K562 (cell line): ENCODE data around the gene SARS1. TPM values are rescaled to one million over a fixed set of nuclear protein-coding genes. Genes with fewer than 3 reads are reported as not detected.

ENCODE experiments used
- ARID1B ChIP-seq: fragments of 450-650 bp; IDR thresholded peaks from 2 replicates; pipeline ENCODE4 v1.6.1; 2016; ENCODE audit warnings: antibody characterized with exemption, mild to moderate bottlenecking, inconsistent platforms
- CHD4 ChIP-seq: fragments of 200-600 bp; sonication (generic); IDR thresholded peaks from 3 replicates; pipeline ENCODE4 v1.6.1; 2012; ENCODE audit warnings: low read depth, mild to moderate bottlenecking, mixed read lengths, low read length, inconsistent platforms; ENCODE audit not compliant: insufficient read depth, insufficient replicate concordance, poor library complexity, severe bottlenecking
- CREB1 ChIP-seq, 2 experiments: sonication (generic) in 1 of 2; formaldehyde crosslinking in 1 of 2; IDR thresholded peaks; 2 replicates each; pipeline versions ENCODE4 v1.6.1 to v1.8.0; 2012 to 2022; ENCODE audit warnings: inconsistent platforms in 1 of 2, mild to moderate bottlenecking in 1 of 2, missing genetic modification reagents in 1 of 2, moderate library complexity in 1 of 2
- ETV1 ChIP-seq: fragments of 450-650 bp; conservative IDR thresholded peaks from 2 replicates; pipeline ENCODE4 v1.6.1; 2016; ENCODE audit warnings: missing genetic modification characterization, control low read depth, low read depth, missing compliant biosample characterization
- FOXJ2 ChIP-seq: fragments of 200-800 bp; sonication (Bioruptor generic); IDR thresholded peaks from 2 replicates; pipeline ENCODE4 v1.6.1; 2016; ENCODE audit warnings: missing genetic modification characterization, missing compliant biosample characterization
- GABPB2 ChIP-seq: fragments of 250-450 bp; sonication (Bioruptor Pico); conservative IDR thresholded peaks from 2 replicates; pipeline ENCODE4 v1.5.1; 2021; ENCODE audit warnings: mild to moderate bottlenecking
- HMGN3 ChIP-seq: IDR thresholded peaks from 2 replicates; pipeline ENCODE4 v1.6.1; 2011; ENCODE audit warnings: borderline replicate concordance, low read depth, mild to moderate bottlenecking, mixed read lengths, low read length; ENCODE audit not compliant: insufficient read length; ENCODE audit errors: extremely low read depth
- JUND ChIP-seq, 2 experiments: IDR thresholded peaks; 2 replicates in 1 of 2; 3 replicates in 1 of 2; pipeline ENCODE4 v1.6.1; 2011; ENCODE audit warnings: borderline replicate concordance in 2 of 2, low read depth in 2 of 2, low read length in 2 of 2, improper control_type of control experiment in 1 of 2, missing biosample characterization in 1 of 2, missing genetic modification characterization in 1 of 2, missing genetic modification reagents in 1 of 2
- MTF1 ChIP-seq: fragments of 250-450 bp; sonication (Bioruptor Pico); IDR thresholded peaks from 2 replicates; pipeline ENCODE4 v1.9.0; 2021; ENCODE audit warnings: moderate library complexity, mild to moderate bottlenecking, inconsistent platforms, borderline replicate concordance
- OTX1 ChIP-seq: fragments of 450-650 bp; formaldehyde crosslinking; IDR thresholded peaks from 2 replicates; pipeline ENCODE4 v1.4.0; 2022; ENCODE audit warnings: mild to moderate bottlenecking
- PML ChIP-seq: IDR thresholded peaks from 2 replicates; pipeline ENCODE4 v1.6.1; 2012; ENCODE audit warnings: low read length, inconsistent platforms
- RBM25 ChIP-seq: fragments of 200-400 bp; formaldehyde crosslinking; IDR thresholded peaks from 2 replicates; pipeline ENCODE4 v1.6.1; 2018; ENCODE audit warnings: low read length, low read depth, moderate library complexity; ENCODE audit not compliant: severe bottlenecking
- SLC30A9 ChIP-seq: fragments of 250-450 bp; sonication (Bioruptor Pico); IDR thresholded peaks from 2 replicates; pipeline ENCODE4 v1.8.0; 2022; ENCODE audit warnings: mild to moderate bottlenecking, moderate library complexity
- SMARCB1 ChIP-seq: IDR thresholded peaks from 2 replicates; pipeline ENCODE4 v1.6.1; 2011; ENCODE audit warnings: improper control_type of control experiment, low read depth; ENCODE audit not compliant: insufficient read length
- SREBF2 ChIP-seq: sonication (generic); formaldehyde crosslinking; IDR thresholded peaks from 2 replicates; pipeline ENCODE4 v1.4.0; 2020; ENCODE audit warnings: mild to moderate bottlenecking, missing genetic modification reagents
- STAT5B ChIP-seq: fragments of 250-450 bp; sonication (Bioruptor Pico); IDR thresholded peaks from 2 replicates; pipeline ENCODE4 v1.8.0; 2021; ENCODE audit warnings: mild to moderate bottlenecking, inconsistent platforms
- TAL1 ChIP-seq: fragments of 450-650 bp; IDR thresholded peaks from 2 replicates; pipeline ENCODE4 v1.6.1; 2016; ENCODE audit warnings: mild to moderate bottlenecking
- TCF7 ChIP-seq: sonication (generic); IDR thresholded peaks from 2 replicates; pipeline ENCODE4 v1.6.1; 2016; ENCODE audit warnings: antibody characterized with exemption, borderline replicate concordance
- TOE1 ChIP-seq, 2 experiments: fragments of 450-650 bp in 1 of 2; sonication (generic) in 1 of 2; formaldehyde crosslinking in 1 of 2; IDR thresholded peaks; 2 replicates each; pipeline versions ENCODE4 v1.7.1 to v1.8.0; 2016 to 2022; ENCODE audit warnings: borderline replicate concordance in 2 of 2, mild to moderate bottlenecking in 2 of 2, antibody characterized with exemption in 1 of 2, inconsistent platforms in 1 of 2, low read depth in 1 of 2, missing genetic modification reagents in 1 of 2, moderate library complexity in 1 of 2
- XRCC3 ChIP-seq: fragments of 450-650 bp; IDR thresholded peaks from 2 replicates; pipeline ENCODE4 v1.6.1; 2017; ENCODE audit warnings: mild to moderate bottlenecking, moderate library complexity
- ZNF12 ChIP-seq: sonication (generic); formaldehyde crosslinking; IDR thresholded peaks from 2 replicates; pipeline ENCODE4 v1.4.0; 2020; ENCODE audit warnings: mild to moderate bottlenecking, missing genetic modification reagents
- ZNF197 ChIP-seq: fragments of 200-800 bp; sonication (Bioruptor generic); IDR thresholded peaks from 2 replicates; pipeline ENCODE4 v1.6.1; 2016; ENCODE audit warnings: low read depth, missing genetic modification characterization, missing compliant biosample characterization
- polyA plus RNA-seq, 8 experiments: library from polyadenylated mRNA; depleted of rRNA in 4 of 8; stranded (reverse) in 5 of 8; unstranded in 3 of 8; fragments of >200 nt; fragmentation: Nextera tagmentation in 2 of 8; fragmentation: Illumina TruSeq in 1 of 8; extraction: Ambion mirVana in 2 of 8; extraction: Trizol in 1 of 8; gene quantifications; 2 replicates each; pipeline versions ENCODE4 v1.2.1 to v1.2.3, GENCODE V29; 2011 to 2014; ENCODE audit warnings: inconsistent platforms in 1 of 8, missing spikeins in 1 of 8
- total RNA-seq, 7 experiments: library from RNA; depleted of rRNA in 6 of 7; stranded (reverse); fragments of >200 nt in 6 of 7; fragmentation: Illumina TruSeq in 2 of 7; extraction: Trizol in 2 of 7; gene quantifications; 2 replicates each; pipeline versions ENCODE4 v1.2.1 to v1.2.3, GENCODE V29; 2011 to 2021; ENCODE audit warnings: low replicate concordance in 1 of 7
- TF ChIP-seq, protein P1 (sequence below): fragments of 250-450 bp; sonication (Bioruptor Pico); IDR thresholded peaks from 2 replicates; pipeline ENCODE4 v1.6.1; 2021; ENCODE audit warnings: mild to moderate bottlenecking
- TF ChIP-seq, protein P2 (sequence below): sonication (generic); formaldehyde crosslinking; IDR thresholded peaks from 2 replicates; pipeline ENCODE4 v1.8.0; 2022; ENCODE audit warnings: mild to moderate bottlenecking, missing genetic modification reagents
- TF ChIP-seq, protein P3 (sequence below): sonication (generic); formaldehyde crosslinking; IDR thresholded peaks from 2 replicates; pipeline ENCODE4 v1.8.0; 2023; ENCODE audit warnings: mild to moderate bottlenecking, missing genetic modification reagents

The SARS1 gene
- total and polyA plus RNA-seq, 9 of the 15 experiments (the other 6 are each of a cell fraction or from before 2014, with no cell fraction given) = 221 to 623 (median 254) TPM

DNA sequence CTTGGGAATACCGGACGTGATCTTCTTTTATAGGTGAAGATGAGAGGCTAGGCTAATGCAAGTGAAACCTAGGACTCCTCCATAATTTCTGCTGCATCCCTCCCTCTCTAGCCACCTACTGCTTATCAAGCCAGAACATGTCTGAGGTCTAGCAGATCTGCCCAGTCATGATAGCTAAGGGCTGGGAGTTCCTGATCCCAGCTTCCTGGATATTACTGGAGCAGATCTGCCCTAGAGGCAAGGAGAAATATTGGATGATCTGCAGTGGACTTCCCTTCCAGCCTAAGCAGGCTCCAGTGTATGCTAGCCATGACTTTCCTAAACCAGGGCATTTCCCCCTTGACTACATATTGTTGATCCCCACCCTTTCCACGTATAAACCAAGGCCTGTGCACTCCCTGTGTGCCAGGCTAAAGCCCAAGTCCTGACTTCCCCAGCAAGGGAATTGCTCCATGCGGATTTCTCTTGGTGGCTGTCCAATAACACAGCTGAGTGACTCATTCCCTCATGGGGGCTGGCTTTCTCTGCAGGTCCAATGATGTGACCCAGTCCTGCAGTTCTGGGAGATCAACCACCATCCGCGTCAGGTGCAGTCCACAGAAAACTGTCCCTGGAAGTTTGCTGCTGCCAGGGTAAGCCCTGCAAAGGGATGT lies 15.5 kb upstream of the SARS1 start (continued):
- 0 out of 2 replicates have a peak, but pooled peaks have one; percentile 26 for TF ChIP-seq CREB1 (IDR thresholded peaks at IDR 0.05)
- TF ChIP-seq CREB1 (CRISPR knock-in tag; IDR thresholded peaks at IDR 0.05) = no peak
- TF ChIP-seq SMARCB1 = peak; percentile 77
- TF ChIP-seq TOE1 (IDR thresholded peaks at IDR 0.05; ENCODE audit: borderline replicate concordance) = no peak
- TF ChIP-seq TOE1 (CRISPR knock-in tag; IDR thresholded peaks at IDR 0.05; ENCODE audit: borderline replicate concordance, low read depth) = no peak
- no peak for TF ChIP-seq XRCC3
- no peak for TF ChIP-seq STAT5B (CRISPR knock-in tag)
- no peak for TF ChIP-seq SREBF2 (CRISPR knock-in tag)
- TF ChIP-seq CHD4 = no peak
- TF ChIP-seq PML = peak; percentile 80; the same call in 1 of the 2 replicates
- TF ChIP-seq, protein P1, sequence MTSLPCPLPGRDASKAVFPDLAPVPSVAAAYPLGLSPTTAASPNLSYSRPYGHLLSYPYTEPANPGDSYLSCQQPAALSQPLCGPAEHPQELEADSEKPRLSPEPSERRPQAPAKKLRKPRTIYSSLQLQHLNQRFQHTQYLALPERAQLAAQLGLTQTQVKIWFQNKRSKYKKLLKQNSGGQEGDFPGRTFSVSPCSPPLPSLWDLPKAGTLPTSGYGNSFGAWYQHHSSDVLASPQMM (CRISPR knock-in tag) = no peak
- TF ChIP-seq RBM25 = no peak
- TF ChIP-seq, protein P2, sequence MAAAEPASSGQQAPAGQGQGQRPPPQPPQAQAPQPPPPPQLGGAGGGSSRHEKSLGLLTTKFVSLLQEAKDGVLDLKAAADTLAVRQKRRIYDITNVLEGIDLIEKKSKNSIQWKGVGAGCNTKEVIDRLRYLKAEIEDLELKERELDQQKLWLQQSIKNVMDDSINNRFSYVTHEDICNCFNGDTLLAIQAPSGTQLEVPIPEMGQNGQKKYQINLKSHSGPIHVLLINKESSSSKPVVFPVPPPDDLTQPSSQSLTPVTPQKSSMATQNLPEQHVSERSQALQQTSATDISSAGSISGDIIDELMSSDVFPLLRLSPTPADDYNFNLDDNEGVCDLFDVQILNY (CRISPR knock-in tag) = no peak
- peak; percentile 97 for TF ChIP-seq ARID1B
- TF ChIP-seq GABPB2 = no peak
- TF ChIP-seq ZNF12 = 0 out of 2 replicates have a peak, but pooled peaks have one; percentile 48
- TF ChIP-seq SLC30A9 (CRISPR knock-in tag) = no peak
- TF ChIP-seq MTF1 (CRISPR knock-in tag) = no peak
- no peak for TF ChIP-seq ZNF197 (CRISPR knock-in tag)
- TF ChIP-seq, protein P3, sequence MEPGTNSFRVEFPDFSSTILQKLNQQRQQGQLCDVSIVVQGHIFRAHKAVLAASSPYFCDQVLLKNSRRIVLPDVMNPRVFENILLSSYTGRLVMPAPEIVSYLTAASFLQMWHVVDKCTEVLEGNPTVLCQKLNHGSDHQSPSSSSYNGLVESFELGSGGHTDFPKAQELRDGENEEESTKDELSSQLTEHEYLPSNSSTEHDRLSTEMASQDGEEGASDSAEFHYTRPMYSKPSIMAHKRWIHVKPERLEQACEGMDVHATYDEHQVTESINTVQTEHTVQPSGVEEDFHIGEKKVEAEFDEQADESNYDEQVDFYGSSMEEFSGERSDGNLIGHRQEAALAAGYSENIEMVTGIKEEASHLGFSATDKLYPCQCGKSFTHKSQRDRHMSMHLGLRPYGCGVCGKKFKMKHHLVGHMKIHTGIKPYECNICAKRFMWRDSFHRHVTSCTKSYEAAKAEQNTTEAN (CRISPR knock-in tag) = no peak
- peak; percentile 95 for TF ChIP-seq TAL1
- TF ChIP-seq OTX1 (CRISPR knock-in tag) = no peak
- 0 out of 2 replicates have a peak, but pooled peaks have one; percentile 25 for TF ChIP-seq TCF7
- peak; percentile 55; the same call in 1 of the 2 replicates for TF ChIP-seq JUND (IDR thresholded peaks at IDR 0.05; ENCODE audit: borderline replicate concordance, low read depth, low read length)
- peak; percentile 19; the same call in 1 of the 3 replicates for TF ChIP-seq JUND (tag; IDR thresholded peaks at IDR 0.05; ENCODE audit: borderline replicate concordance, low read depth, low read length)
- peak; percentile 64 for TF ChIP-seq HMGN3
- TF ChIP-seq ETV1 = peak; percentile 45; the same call in 1 of the 2 replicates
- no peak for TF ChIP-seq FOXJ2 (tag)
